KMS-11 (cell line): ENCODE results near the gene KAT8.
"Not testable (repeated sequence)": the region's sequence is repeated elsewhere in the genome, so short reads cannot be mapped to it uniquely, and the experiment has no call there.

Source experiments
- H2AFZ ChIP-seq: fragments of 200-600 bp; sonication (generic); 2 replicates; pipeline ENCODE4 v1.6.1; 2016; ENCODE audit warnings: antibody characterized with exemption, mixed run types, low read depth
- H3K27ac ChIP-seq: fragments of 200-600 bp; sonication (generic); 2 replicates; pipeline ENCODE4 v1.6.1; 2016; ENCODE audit warnings: mild to moderate bottlenecking, mixed run types
- H3K27me3 ChIP-seq: fragments of 200-600 bp; sonication (generic); 2 replicates; pipeline ENCODE4 v1.6.1; 2017; ENCODE audit warnings: mild to moderate bottlenecking, low read depth, mixed run types, moderate library complexity; ENCODE audit not compliant: insufficient read depth
- H3K36me3 ChIP-seq: fragments of 200-600 bp; sonication (generic); 2 replicates; pipeline ENCODE4 v1.6.1; 2017; ENCODE audit warnings: mild to moderate bottlenecking, mixed run types; ENCODE audit not compliant: insufficient read depth
- H3K4me1 ChIP-seq: fragments of 200-600 bp; sonication (generic); 2 replicates; pipeline ENCODE4 v1.6.1; 2016; ENCODE audit warnings: mild to moderate bottlenecking, low read depth, mixed run types; ENCODE audit not compliant: poor library complexity, severe bottlenecking
- H3K4me2 ChIP-seq: fragments of 200-600 bp; sonication (generic); 2 replicates; pipeline ENCODE4 v1.7.0; 2016; ENCODE audit warnings: mild to moderate bottlenecking, mixed run types
- H3K4me3 ChIP-seq: fragments of 200-600 bp; sonication (generic); IDR thresholded peaks from 2 replicates; pipeline ENCODE4 v1.6.1; 2017; ENCODE audit warnings: low read depth, low read length, mixed read lengths; ENCODE audit not compliant: insufficient read depth
- H3K79me2 ChIP-seq: fragments of 200-600 bp; sonication (generic); 2 replicates; pipeline ENCODE4 v1.6.1; 2016; ENCODE audit warnings: low read depth, mixed run types; ENCODE audit not compliant: insufficient read depth
- H3K9ac ChIP-seq: fragments of 200-600 bp; sonication (generic); 2 replicates; pipeline ENCODE4 v1.6.1; 2016; ENCODE audit warnings: mild to moderate bottlenecking, mixed run types
- H4K20me1 ChIP-seq: fragments of 200-600 bp; sonication (generic); 2 replicates; pipeline ENCODE4 v1.6.1; 2016; ENCODE audit warnings: mild to moderate bottlenecking, mixed run types; ENCODE audit not compliant: insufficient read depth
- TF ChIP-seq, protein P1 (sequence below): fragments of 200-600 bp; sonication (generic); conservative IDR thresholded peaks from 2 replicates; pipeline ENCODE4 v1.6.1; 2017; ENCODE audit warnings: low read depth, mild to moderate bottlenecking, antibody characterized with exemption, low read length, moderate library complexity, mixed read lengths

The KAT8 gene

DNA sequence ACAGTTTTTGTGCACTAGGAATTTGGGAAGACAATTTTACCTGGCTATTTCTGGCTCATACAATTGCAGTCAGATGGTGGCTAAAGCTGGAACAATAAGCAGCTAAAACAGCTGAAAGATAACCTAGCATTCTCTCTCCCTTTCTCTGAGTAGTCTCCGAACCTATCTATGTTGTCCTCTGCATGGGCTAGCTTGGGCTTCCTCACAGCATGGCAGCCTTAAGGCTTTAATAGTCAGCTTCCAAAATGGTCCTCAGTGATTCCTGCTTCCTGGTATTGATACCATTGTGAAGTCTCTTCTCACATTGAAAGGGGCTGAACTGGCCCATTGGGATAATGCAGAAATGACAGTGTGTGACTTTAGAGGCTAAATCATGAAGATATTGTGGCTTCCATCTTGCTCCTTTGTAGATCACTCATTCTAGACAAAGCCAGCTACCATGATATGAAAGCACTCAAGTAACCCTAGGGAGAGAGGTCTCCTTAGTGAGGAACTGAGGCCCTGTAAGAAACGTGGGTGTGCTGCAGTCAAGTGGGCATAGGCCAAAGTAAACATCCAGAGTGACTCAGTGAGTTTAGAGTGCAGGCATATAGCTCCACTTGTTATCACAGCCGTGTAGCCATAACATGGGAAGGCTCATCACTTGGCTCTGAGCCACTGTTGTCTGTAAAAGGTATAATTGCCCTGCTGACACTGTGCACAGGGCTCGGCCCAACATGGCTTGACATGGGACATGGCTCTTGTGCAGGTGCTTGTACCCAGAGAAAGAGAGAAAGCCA is 17.4 kb upstream of the KAT8 start:
- TF ChIP-seq, protein P1, sequence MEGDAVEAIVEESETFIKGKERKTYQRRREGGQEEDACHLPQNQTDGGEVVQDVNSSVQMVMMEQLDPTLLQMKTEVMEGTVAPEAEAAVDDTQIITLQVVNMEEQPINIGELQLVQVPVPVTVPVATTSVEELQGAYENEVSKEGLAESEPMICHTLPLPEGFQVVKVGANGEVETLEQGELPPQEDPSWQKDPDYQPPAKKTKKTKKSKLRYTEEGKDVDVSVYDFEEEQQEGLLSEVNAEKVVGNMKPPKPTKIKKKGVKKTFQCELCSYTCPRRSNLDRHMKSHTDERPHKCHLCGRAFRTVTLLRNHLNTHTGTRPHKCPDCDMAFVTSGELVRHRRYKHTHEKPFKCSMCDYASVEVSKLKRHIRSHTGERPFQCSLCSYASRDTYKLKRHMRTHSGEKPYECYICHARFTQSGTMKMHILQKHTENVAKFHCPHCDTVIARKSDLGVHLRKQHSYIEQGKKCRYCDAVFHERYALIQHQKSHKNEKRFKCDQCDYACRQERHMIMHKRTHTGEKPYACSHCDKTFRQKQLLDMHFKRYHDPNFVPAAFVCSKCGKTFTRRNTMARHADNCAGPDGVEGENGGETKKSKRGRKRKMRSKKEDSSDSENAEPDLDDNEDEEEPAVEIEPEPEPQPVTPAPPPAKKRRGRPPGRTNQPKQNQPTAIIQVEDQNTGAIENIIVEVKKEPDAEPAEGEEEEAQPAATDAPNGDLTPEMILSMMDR = no peak
- Histone ChIP-seq H2AFZ (no peak overlapping the region), H3K27me3 (no peaks in the 10 kb centered on the region)

DNA sequence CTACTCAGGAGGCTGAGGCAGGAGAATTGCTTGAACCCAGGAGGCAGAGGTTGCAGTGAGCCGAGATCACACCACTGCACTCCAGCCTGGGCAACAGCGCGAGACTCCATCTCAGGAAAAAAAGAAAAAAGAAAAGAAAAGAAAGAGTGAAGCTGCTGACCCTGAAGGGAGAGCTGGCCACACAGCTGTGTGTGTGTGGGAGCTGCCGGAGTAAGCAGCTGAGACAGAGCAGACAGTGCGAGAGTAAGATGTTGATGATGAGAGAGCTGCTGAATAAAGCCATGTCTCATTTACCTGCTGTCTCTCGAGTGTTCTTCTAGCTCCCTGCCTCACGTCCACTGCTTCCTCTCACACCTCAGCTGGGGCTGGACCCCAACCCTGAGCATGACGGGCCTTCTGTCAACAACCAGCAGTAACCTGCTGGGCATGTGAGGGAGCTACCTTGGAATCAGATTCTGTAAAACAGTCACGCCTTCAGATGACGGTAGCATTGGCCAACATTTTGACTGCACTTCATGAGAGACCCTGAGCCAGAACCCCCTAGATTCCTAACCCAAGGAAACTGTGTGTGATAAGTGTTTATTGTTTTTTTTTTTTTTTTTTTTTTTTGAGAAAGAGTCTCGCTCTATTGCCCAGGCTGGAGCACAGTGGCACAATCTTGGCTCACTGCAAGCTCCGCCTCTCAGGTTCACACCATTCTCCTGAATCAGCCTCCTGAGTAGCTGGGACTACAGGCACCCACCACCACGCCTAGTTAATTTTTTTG is 16.4 kb upstream of the KAT8 start:
- not testable (repeated sequence) for H3K79me2 ChIP-seq, H3K27me3 ChIP-seq, H3K27ac ChIP-seq, H2AFZ ChIP-seq, H3K4me3 ChIP-seq, H3K4me1 ChIP-seq, H3K9ac ChIP-seq, H4K20me1 ChIP-seq, H3K4me2 ChIP-seq, H3K36me3 ChIP-seq

More for the DNA sequence above, 17.4 kb upstream of the KAT8 start:
- H3K36me3 ChIP-seq = no peaks in the 10 kb centered on the region
- no peak overlapping the region for H3K9ac ChIP-seq
- peaks cover 14% of the 10 kb centered on the region for H3K4me1 ChIP-seq
- H3K4me2 ChIP-seq = no peak overlapping the region
- no peaks in the 10 kb centered on the region for H3K79me2 ChIP-seq
- H3K4me3 ChIP-seq = no peak overlapping the region
- no peak overlapping the region for H3K27ac ChIP-seq
- H4K20me1 ChIP-seq = no peaks in the 10 kb centered on the region

DNA sequence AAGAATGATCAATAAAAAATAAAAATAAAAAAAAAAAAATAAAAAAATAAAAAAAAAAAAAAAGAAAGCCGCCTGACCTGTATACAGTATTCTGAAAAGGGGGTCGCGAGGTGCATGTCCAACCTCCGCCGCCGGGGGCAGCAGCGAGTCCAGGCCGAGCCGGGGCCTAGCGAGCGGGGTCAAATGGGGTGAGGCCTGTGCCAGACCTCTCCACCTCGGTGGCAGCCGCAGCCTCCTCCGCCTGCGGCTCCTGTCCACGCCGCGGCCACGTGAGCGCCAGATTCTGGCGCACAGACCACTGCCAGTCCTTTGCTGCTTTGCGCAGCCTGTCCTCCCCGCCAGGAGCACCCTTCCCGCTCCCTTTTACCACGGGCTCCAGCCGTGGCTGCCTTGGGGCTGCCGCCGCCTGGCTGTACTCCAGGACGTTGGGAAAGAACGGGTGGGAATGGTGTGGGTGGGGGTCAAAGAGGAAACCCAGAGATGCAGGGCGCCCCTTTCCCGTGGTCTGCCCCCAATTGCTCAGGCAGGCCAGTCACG is 11.7 kb upstream of the KAT8 start:
- no peak overlapping the region for H3K9ac ChIP-seq
- H3K4me2 ChIP-seq = no peak overlapping the region
- no peak overlapping the region for H3K27ac ChIP-seq

DNA sequence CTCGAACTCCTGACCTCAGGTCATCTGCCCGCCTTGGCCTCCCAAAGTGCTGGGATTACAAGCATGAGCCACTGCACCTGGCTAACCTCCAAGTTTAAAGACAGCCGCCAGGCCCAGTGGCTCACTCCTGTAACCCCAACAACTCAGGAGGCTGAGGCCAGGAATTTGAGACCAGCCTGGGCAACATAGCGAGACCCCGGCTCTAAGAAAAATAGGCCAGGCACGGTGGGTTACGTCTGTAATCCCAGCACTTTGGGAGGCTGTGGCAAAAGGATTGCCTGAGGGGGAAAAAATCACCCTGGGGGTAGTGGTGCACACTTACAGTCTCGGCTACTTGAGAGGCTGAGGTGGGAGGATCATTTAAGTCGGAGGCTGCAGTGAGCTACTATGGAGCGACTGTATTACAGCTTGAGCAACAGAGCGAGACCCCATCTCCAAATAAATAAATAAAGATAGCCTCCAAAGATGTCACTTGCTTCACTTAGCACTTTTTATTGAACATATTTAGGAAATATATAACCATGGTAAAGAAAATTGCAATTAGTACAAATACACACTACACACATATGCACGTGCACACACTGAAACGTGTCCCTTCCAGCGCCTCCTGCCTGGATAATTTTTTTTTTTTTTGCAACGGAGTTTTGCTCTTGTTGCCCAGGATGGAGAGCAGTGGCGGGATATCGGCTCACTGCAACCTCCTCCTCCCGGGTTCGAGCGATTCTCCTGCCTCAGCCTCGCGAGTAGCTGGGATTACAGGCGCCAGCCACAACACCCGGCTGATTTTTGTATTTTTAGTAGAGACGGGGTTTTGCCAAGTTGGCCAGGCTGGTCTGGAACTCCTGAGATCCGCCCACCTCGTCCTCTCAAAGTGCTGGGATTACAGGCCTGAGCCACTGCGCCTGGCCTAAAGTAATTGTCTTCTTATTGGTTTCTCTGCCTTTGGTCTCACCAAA is 10.7 kb upstream of the KAT8 start:
- Histone ChIP-seq H3K4me2 (peak overlapping the region; percentile 98), H3K9ac (peak overlapping the region; percentile 87; the same call in 1 of the 2 replicates)

More for the DNA sequence above, 11.7 kb upstream of the KAT8 start:
- TF ChIP-seq, protein P1 = peak; percentile 68
- peaks cover 21% of the 10 kb centered on the region for H3K4me1 ChIP-seq
- H3K79me2 ChIP-seq = peaks cover 14% of the 10 kb centered on the region; the same call in 1 of the 2 replicates
- no peak overlapping the region for H2AFZ ChIP-seq
- no peaks in the 10 kb centered on the region for H3K27me3 ChIP-seq
- H3K4me3 ChIP-seq = no peak overlapping the region
- no peaks in the 10 kb centered on the region for H4K20me1 ChIP-seq
- no peaks in the 10 kb centered on the region for H3K36me3 ChIP-seq

More for the DNA sequence above, 10.7 kb upstream of the KAT8 start:
- H3K4me3 ChIP-seq = no peak overlapping the region
- H3K36me3 ChIP-seq = no peaks in the 10 kb centered on the region
- TF ChIP-seq, protein P1 = no peak
- peak overlapping the region; percentile 75 for H2AFZ ChIP-seq
- no peaks in the 10 kb centered on the region for H3K27me3 ChIP-seq
- peak overlapping the region; percentile 87 for H3K27ac ChIP-seq
- peaks cover 14% of the 10 kb centered on the region; the same call in 1 of the 2 replicates for H3K79me2 ChIP-seq
- H4K20me1 ChIP-seq = no peaks in the 10 kb centered on the region
- peaks cover 21% of the 10 kb centered on the region for H3K4me1 ChIP-seq
